Islet of Langerhans (tissue), 1 donor: Measurements from ENCODE around the gene ZBTB42.

ENCODE experiments used
- FAIRE-seq: peaks from one replicate; lab custom pipeline; 2011; peaks lifted over from hg19 to GRCh38; lab: Jason Lieb, UNC

The ZBTB42 gene

GRCh38 chr14:104800771-104801519 is at the start of gene ZBTB42:
Gene ZBTB42 (plus strand): TSS chr14:104801101. CDS start chr14:104801198, 97 bp downstream.
- no peak for FAIRE-seq

- no peak for FAIRE-seq
Observed at GRCh38 chr14:104751539-104752422, 49.1 kb upstream of the ZBTB42 start.

- FAIRE-seq: no peak
Observed at GRCh38 chr14:104752423-104752734, 48.5 kb upstream of the ZBTB42 start.

GRCh38 chr14:104752735-104753527 is 48.0 kb upstream of the ZBTB42 start, which contains the start of gene SIVA1:
Gene SIVA1 (plus strand): TSS chr14:104753147. CDS start chr14:104753202, 55 bp downstream.
- FAIRE-seq: peak; percentile 41

GRCh38 chr14:104753528-104754212 is 47.2 kb upstream of the ZBTB42 start:
- no peak for FAIRE-seq

- FAIRE-seq: no peak
Observed at GRCh38 chr14:104754213-104754851, 46.6 kb upstream of the ZBTB42 start.

- FAIRE-seq: no peak
Observed at GRCh38 chr14:104755621-104756020, 45.3 kb upstream of the ZBTB42 start.

- FAIRE-seq: no peak
Observed at GRCh38 chr14:104756477-104757237, 44.2 kb upstream of the ZBTB42 start.

- no peak for FAIRE-seq
Observed at GRCh38 chr14:104757238-104757585, 43.7 kb upstream of the ZBTB42 start.

GRCh38 chr14:104757681-104758392 is 43.1 kb upstream of the ZBTB42 start:
- no peak for FAIRE-seq

- no peak for FAIRE-seq
Observed at GRCh38 chr14:104758981-104759969, 41.6 kb upstream of the ZBTB42 start.

GRCh38 chr14:104765517-104765916 is 35.4 kb upstream of the ZBTB42 start:
- FAIRE-seq: no peak

GRCh38 chr14:104766256-104766862 is 34.5 kb upstream of the ZBTB42 start:
- FAIRE-seq: no peak

- FAIRE-seq: no peak
Observed at GRCh38 chr14:104766863-104767633, 33.9 kb upstream of the ZBTB42 start.

- no peak for FAIRE-seq
Observed at GRCh38 chr14:104767634-104767918, 33.3 kb upstream of the ZBTB42 start.

- no peak for FAIRE-seq
Observed at GRCh38 chr14:104768437-104769323, 32.2 kb upstream of the ZBTB42 start.
